ENCODE results near the gene STAC3.
A peak's percentile ranks its signal among the peaks of the same experiment; 100 is the strongest.

The STAC3 gene

GRCh38 chr12:57237932-57238853 is 12.8 kb downstream of the STAC3 start:
- no peak for TF ChIP-seq CTCF (IDR thresholded peaks at IDR 0.05; ENCODE audit: borderline replicate concordance, insufficient read depth, low read depth, low read length)
- peak overlapping the region; percentile 42 for H3K4me3 ChIP-seq (ENCODE audit: low read depth, low read length)

- no peak for TF ChIP-seq CTCF (IDR thresholded peaks at IDR 0.05; ENCODE audit: borderline replicate concordance, insufficient read depth, low read depth, low read length)
These were observed 13.4 kb downstream of the STAC3 start for GRCh38 chr12:57237596-57237931.

GRCh38 chr12:57236925-57237595 is 13.9 kb downstream of the STAC3 start:
- no peak for TF ChIP-seq CTCF (IDR thresholded peaks at IDR 0.05; ENCODE audit: borderline replicate concordance, insufficient read depth, low read depth, low read length)
- no peak overlapping the region for H3K4me3 ChIP-seq (ENCODE audit: low read depth, low read length)

More at GRCh38 chr12:57237596-57237931, 13.4 kb downstream of the STAC3 start:
- H3K4me3 ChIP-seq (ENCODE audit: low read depth, low read length) = no peak overlapping the region

- TF ChIP-seq CTCF (IDR thresholded peaks at IDR 0.05; ENCODE audit: borderline replicate concordance, insufficient read depth, low read depth, low read length) = no peak
- no peak overlapping the region for H3K4me3 ChIP-seq (ENCODE audit: low read depth, low read length)
These were observed 14.6 kb downstream of the STAC3 start for GRCh38 chr12:57236201-57236924.

- TF ChIP-seq CTCF (IDR thresholded peaks at IDR 0.05; ENCODE audit: borderline replicate concordance, insufficient read depth, low read depth, low read length) = no peak
- no peak overlapping the region for H3K4me3 ChIP-seq (ENCODE audit: low read depth, low read length)
These were observed 15.3 kb downstream of the STAC3 start for GRCh38 chr12:57235728-57236131.

GRCh38 chr12:57235017-57235727 is 15.8 kb downstream of the STAC3 start:
- no peak overlapping the region for H3K4me3 ChIP-seq (ENCODE audit: low read depth, low read length)
- no peak for TF ChIP-seq CTCF (IDR thresholded peaks at IDR 0.05; ENCODE audit: borderline replicate concordance, insufficient read depth, low read depth, low read length)

Measured in GM12875 (cell line).